ENCODE measurements around the gene ALOX15. TPM values are rescaled to one million over a fixed set of nuclear protein-coding genes. Genes with fewer than 3 reads are reported as not detected.
A peak's percentile ranks its signal among the peaks of the same experiment; 100 is the strongest.
"Not testable (repeated sequence)": the region's sequence is repeated elsewhere in the genome, so short reads cannot be mapped to it uniquely, and the experiment has no call there.

The ALOX15 gene, protein sequence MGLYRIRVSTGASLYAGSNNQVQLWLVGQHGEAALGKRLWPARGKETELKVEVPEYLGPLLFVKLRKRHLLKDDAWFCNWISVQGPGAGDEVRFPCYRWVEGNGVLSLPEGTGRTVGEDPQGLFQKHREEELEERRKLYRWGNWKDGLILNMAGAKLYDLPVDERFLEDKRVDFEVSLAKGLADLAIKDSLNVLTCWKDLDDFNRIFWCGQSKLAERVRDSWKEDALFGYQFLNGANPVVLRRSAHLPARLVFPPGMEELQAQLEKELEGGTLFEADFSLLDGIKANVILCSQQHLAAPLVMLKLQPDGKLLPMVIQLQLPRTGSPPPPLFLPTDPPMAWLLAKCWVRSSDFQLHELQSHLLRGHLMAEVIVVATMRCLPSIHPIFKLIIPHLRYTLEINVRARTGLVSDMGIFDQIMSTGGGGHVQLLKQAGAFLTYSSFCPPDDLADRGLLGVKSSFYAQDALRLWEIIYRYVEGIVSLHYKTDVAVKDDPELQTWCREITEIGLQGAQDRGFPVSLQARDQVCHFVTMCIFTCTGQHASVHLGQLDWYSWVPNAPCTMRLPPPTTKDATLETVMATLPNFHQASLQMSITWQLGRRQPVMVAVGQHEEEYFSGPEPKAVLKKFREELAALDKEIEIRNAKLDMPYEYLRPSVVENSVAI
- 10 to 100 TPM in 3 of 6 donors, 1 to 10 TPM in 3; 2.4 to 26.0 (median 10.0) TPM for total RNA-seq

GRCh38 chr17:4641297-4642195, at the start of gene ALOX15:
ALOX15 (minus strand) TSS chr17:4641678; CDS start chr17:4641651, 27 bp downstream.
- Histone ChIP-seq H3K4me1 (peaks cover 2 to 24% (median 12%) of the 10 kb centered on the region in 4 donors), H3K36me3 (no peaks in the 10 kb centered on the region), H3K27ac (no peak within 1 kb of the TSS), H3K9me3 (no peaks in the 10 kb centered on the region), H3K4me3 (no peak within 1 kb of the TSS), H3K27me3 (peaks cover 0 to 16% (median 7%) of the 10 kb centered on the region in 4 donors)
- WGBS, 2 donors: 14 to 15% methylated on average over 41 to 51 of the region's 58 CpGs
- ATAC-seq (ENCODE audit: low FRiP score in 2 of 2): no peak
- DNase-seq: peak in 1 of 2 donors; percentile 81
- TF ChIP-seq EP300 (IDR thresholded peaks at IDR 0.05): no peak
- no peak for TF ChIP-seq POLR2AphosphoS5 (IDR thresholded peaks at IDR 0.05)
- no peak for TF ChIP-seq POLR2A (IDR thresholded peaks at IDR 0.05)

DNA sequence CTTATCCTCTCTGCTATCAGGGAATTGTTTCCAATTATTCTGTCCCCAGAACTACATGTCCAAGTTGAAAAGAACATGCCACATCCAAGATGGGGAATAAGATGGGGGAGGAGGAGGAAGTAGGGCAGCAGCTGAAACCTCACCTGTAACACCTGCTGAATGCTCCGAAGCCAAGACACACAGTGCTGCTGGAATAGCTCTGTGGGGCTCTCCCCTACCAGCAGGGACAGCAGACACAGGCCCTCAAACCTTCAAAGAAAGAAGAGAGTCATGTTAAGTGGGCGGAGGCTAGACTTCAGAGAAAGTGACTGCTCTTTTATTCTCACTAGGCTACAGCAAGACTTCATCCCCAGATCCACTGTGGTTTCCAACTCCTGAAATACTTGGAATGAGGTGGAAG, 49.3 kb upstream of the ALOX15 start:
- Histone ChIP-seq H3K36me3 (peaks cover 0 to 29% (median 5%) of the 10 kb centered on the region in 4 donors), H3K4me1 (peaks cover 0 to 6% (median 0%) of the 10 kb centered on the region in 4 donors), H3K9me3 (no peaks in the 10 kb centered on the region), H3K27me3 (no peaks in the 10 kb centered on the region), H3K4me3 (no peak overlapping the region), H3K27ac (no peak overlapping the region)
- WGBS, 2 donors: 85 to 88% methylated on average over 2 of the region's 2 CpGs
- TF ChIP-seq EP300 (IDR thresholded peaks at IDR 0.05) (no peak), POLR2AphosphoS5 (IDR thresholded peaks at IDR 0.05) (no peak), POLR2A (IDR thresholded peaks at IDR 0.05) (no peak)
- TF ChIP-seq, protein P1, sequence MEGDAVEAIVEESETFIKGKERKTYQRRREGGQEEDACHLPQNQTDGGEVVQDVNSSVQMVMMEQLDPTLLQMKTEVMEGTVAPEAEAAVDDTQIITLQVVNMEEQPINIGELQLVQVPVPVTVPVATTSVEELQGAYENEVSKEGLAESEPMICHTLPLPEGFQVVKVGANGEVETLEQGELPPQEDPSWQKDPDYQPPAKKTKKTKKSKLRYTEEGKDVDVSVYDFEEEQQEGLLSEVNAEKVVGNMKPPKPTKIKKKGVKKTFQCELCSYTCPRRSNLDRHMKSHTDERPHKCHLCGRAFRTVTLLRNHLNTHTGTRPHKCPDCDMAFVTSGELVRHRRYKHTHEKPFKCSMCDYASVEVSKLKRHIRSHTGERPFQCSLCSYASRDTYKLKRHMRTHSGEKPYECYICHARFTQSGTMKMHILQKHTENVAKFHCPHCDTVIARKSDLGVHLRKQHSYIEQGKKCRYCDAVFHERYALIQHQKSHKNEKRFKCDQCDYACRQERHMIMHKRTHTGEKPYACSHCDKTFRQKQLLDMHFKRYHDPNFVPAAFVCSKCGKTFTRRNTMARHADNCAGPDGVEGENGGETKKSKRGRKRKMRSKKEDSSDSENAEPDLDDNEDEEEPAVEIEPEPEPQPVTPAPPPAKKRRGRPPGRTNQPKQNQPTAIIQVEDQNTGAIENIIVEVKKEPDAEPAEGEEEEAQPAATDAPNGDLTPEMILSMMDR (IDR thresholded peaks at IDR 0.05): no peak
- DNase-seq (no peak), ATAC-seq (ENCODE audit: low FRiP score in 2 of 2) (no peak)

- ATAC-seq (ENCODE audit: low FRiP score in 2 of 2); H3K4me3 ChIP-seq; DNase-seq; H3K9me3 ChIP-seq; H3K27ac ChIP-seq; H3K4me1 ChIP-seq; H3K27me3 ChIP-seq: not testable (repeated sequence)
- peaks cover 0 to 36% (median 5%) of the 10 kb centered on the region in 4 donors for H3K36me3 ChIP-seq
- 88 to 89% methylated on average over 12 of the region's 12 CpGs for WGBS, 2 donors
Observed at GRCh38 chr17:4689872-4690271, 48.4 kb upstream of the ALOX15 start.

DNA sequence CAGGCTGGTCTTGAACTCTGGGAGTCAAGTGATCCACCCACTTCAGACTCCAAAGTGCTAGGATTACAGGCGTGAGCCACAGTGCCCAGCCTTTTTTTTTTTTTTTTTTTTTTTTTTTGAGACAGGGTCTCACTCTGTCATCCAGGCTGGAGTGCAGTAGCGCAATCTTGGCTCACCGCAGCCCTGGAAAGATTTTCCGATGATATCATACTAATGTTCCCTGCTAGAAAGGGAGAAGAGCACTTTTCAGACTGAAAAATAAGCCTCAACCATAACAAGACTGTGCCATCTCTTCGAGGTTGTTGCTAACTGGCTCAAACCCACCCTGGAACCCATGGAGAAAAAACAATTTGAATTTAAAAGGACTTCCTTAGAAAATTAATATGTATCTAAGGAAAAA, 42.3 kb upstream of the ALOX15 start:
- peak in 1 of 2 donors; percentile 93 for ATAC-seq (ENCODE audit: low FRiP score in 2 of 2)
- H3K36me3 ChIP-seq: peaks cover 9 to 56% (median 21%) of the 10 kb centered on the region in 4 donors
- not testable (repeated sequence) for H3K27ac ChIP-seq, H3K9me3 ChIP-seq, H3K4me3 ChIP-seq, H3K27me3 ChIP-seq, H3K4me1 ChIP-seq, DNase-seq
- WGBS, 2 donors: 92 to 98% methylated on average over 3 to 5 of the region's 5 CpGs

DNA sequence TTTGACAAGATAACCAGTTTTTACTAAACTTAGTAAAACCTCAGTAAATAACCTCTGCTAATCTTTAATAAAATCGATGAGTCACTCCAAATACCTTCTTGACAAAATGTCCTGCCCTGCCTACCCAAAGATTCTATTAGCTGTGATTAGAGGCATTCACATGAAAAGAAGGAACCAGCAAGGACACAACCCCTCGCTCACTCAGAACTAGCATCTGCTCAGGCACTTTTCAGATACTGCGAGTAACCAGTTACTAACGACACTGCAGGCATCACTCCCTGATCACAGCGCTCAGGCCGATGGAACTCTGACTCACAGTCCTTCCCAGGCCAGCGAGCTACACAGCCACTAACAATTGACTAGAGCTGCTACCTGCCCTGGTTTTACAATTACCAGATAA, 38.2 kb upstream of the ALOX15 start:
- DNase-seq (no peak), ATAC-seq (ENCODE audit: low FRiP score in 2 of 2) (peak in 1 of 2 donors; percentile 22)
- H3K27ac ChIP-seq: no peak overlapping the region
- H3K4me1 ChIP-seq: peaks cover 0 to 11% (median 7%) of the 10 kb centered on the region in 4 donors
- no peak for TF ChIP-seq POLR2AphosphoS5 (IDR thresholded peaks at IDR 0.05)
- no peak for TF ChIP-seq POLR2A (IDR thresholded peaks at IDR 0.05)
- TF ChIP-seq, protein P1 (IDR thresholded peaks at IDR 0.05): no peak
- no peak for TF ChIP-seq EP300 (IDR thresholded peaks at IDR 0.05)
- no peak overlapping the region for H3K4me3 ChIP-seq
- 90 to 92% methylated on average over 7 of the region's 7 CpGs for WGBS, 2 donors
- H3K27me3 ChIP-seq: no peaks in the 10 kb centered on the region
- H3K9me3 ChIP-seq: no peaks in the 10 kb centered on the region
- peaks cover 18 to 80% (median 48%) of the 10 kb centered on the region in 4 donors for H3K36me3 ChIP-seq
